Endodermal cell (in vitro differentiated cells): ENCODE results near the gene FLNC. TPM values are rescaled to one million over a fixed set of nuclear protein-coding genes. Genes with fewer than 3 reads are reported as not detected.

Source experiments
- DNase-seq: peaks from one replicate; pipeline ENCODE4 v3.0.0-alpha.2; 2017
- H3K27ac ChIP-seq: 2 replicates; pipeline ENCODE4 v1.5.1; 2013; ENCODE audit warnings: mild to moderate bottlenecking, low read depth, low read length, moderate library complexity
- H3K27me3 ChIP-seq: 2 replicates; pipeline ENCODE4 v1.6.1; 2013; ENCODE audit warnings: mild to moderate bottlenecking, low read length, moderate library complexity; ENCODE audit not compliant: insufficient read depth, control insufficient read depth, poor library complexity, severe bottlenecking
- H3K36me3 ChIP-seq: 2 replicates; pipeline ENCODE4 v1.7.0; 2013; ENCODE audit warnings: mild to moderate bottlenecking, low read length, moderate library complexity; ENCODE audit not compliant: control insufficient read depth, insufficient read depth
- H3K4me1 ChIP-seq: one replicate; pipeline ENCODE4 v1.7.0; 2013; ENCODE audit warnings: low read length; ENCODE audit not compliant: control insufficient read depth, insufficient read depth
- H3K4me3 ChIP-seq: 2 replicates; pipeline ENCODE4 v1.5.1; 2013; ENCODE audit warnings: mild to moderate bottlenecking, low read length, moderate library complexity
- H3K9ac ChIP-seq: 2 replicates; pipeline ENCODE4 v1.6.1; 2013; ENCODE audit warnings: mild to moderate bottlenecking, low read length, moderate library complexity; ENCODE audit not compliant: poor library complexity, severe bottlenecking; ENCODE audit errors: extremely low read depth
- H3K9me3 ChIP-seq: 2 replicates; pipeline ENCODE4 v1.6.1; 2013; ENCODE audit warnings: mild to moderate bottlenecking, low read length, moderate library complexity; ENCODE audit not compliant: control insufficient read depth
- H3K27ac Mint-ChIP-seq: 2 replicates; pipeline ENCODE4 v1.8.0; 2020; ENCODE audit warnings: mixed read lengths
- H3K27me3 Mint-ChIP-seq: 2 replicates; pipeline ENCODE4 v1.8.0; 2021; ENCODE audit warnings: mild to moderate bottlenecking, mixed read lengths; ENCODE audit not compliant: insufficient read depth
- H3K36me3 Mint-ChIP-seq: 2 replicates; pipeline ENCODE4 v1.8.0; 2020; ENCODE audit warnings: low read depth, mixed read lengths
- H3K4me1 Mint-ChIP-seq: 2 replicates; pipeline ENCODE4 v1.8.0; 2020; ENCODE audit warnings: mixed read lengths
- H3K4me3 Mint-ChIP-seq: 2 replicates; pipeline ENCODE4 v1.8.0; 2020; ENCODE audit warnings: mild to moderate bottlenecking, moderate library complexity, mixed read lengths
- H3K9me3 Mint-ChIP-seq: 2 replicates; pipeline ENCODE4 v1.8.0; 2020; ENCODE audit warnings: mild to moderate bottlenecking, mixed read lengths
- WGBS, 2 experiments: methylation state at CpG; one replicate each; pipeline versions ENCODE4 v1.1.5 to v1.1.7; 2013; ENCODE audit warnings: missing lambda C conversion rate in 2 of 2, mixed read lengths in 1 of 2; ENCODE audit not compliant: insufficient coverage in 1 of 2, insufficient read length in 1 of 2; 5-methylcytosine and 5-hydroxymethylcytosine counted together
- total RNA-seq, 2 donors: library from RNA; stranded (reverse); fragmentation: NEBNext Ultra II Directional in 1 of 2; extraction: Animal tissue kit (Norgen Biotek cat#: 25700) in 1 of 2; gene quantifications; 2 replicates in 1 of 2; 3 replicates in 1 of 2; pipeline ENCODE4 v1.2.1, GENCODE V29; 2021
- TF ChIP-seq, protein P1 (sequence below): fragments of 200-600 bp; sonication (generic); conservative IDR thresholded peaks from 2 replicates; pipeline ENCODE4 v1.5.0; 2021; ENCODE audit warnings: antibody characterized with exemption, mild to moderate bottlenecking

Gene FLNC
- total RNA-seq, 2 donors from 2014 or later, result 6.6 to 11.5 TPM

DNA sequence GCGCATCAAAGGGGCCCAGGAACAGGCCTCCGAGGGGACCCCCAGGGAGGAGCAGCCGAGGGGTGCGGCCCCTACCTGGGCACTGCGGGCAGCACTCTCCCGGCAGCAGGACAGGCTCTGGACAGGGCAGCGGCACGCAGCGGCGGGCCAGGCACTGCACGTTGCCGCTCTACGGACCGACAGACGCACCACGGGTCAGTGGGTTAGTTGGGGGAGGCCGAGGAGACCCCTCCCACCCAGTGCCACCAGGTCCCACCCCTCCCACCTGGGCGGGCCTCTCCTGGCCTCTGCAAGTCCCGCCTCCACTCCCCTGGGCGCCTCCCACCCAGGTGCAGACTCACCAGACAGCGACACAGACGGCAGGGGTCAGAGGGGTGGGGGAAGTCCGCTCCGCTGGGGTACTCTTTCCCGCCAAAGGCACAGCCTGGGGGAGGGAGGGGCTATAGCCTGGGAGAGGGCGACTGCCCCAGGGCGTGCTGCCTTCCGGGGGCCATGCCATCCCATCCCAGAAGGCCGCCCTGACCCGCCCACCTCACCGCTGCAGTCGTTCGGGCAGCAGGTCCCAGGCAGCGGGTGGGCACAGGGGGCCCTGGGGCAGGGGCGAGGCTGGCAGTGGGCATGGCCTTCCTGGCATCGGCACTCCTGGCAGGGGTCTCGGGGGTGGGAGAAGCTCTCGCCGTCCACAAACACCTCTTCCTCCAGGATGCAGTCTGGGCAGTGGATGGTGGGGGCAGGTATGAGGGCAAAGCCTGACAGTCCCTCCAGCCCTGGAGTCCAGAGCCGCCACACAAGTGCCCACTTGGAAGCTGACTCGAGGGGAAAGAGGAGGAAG lies 61.1 kb downstream of the FLNC start:
- 74 to 91% methylated on average over 14 to 38 of the region's 41 CpGs for WGBS, 2 experiments
- H3K4me1 Mint-ChIP-seq, result no peaks in the 10 kb centered on the region
- no peaks in the 10 kb centered on the region for H3K9me3 ChIP-seq
- H3K4me1 ChIP-seq, result no peaks in the 10 kb centered on the region
- DNase-seq, result peak; percentile 89
- H3K36me3 Mint-ChIP-seq, result peaks cover 4% of the 10 kb centered on the region
- peaks cover 9% of the 10 kb centered on the region for H3K27me3 Mint-ChIP-seq
- no peak overlapping the region for H3K9ac ChIP-seq
- H3K27ac Mint-ChIP-seq, result no peak overlapping the region
- H3K36me3 ChIP-seq, result no peaks in the 10 kb centered on the region
- TF ChIP-seq, protein P1, sequence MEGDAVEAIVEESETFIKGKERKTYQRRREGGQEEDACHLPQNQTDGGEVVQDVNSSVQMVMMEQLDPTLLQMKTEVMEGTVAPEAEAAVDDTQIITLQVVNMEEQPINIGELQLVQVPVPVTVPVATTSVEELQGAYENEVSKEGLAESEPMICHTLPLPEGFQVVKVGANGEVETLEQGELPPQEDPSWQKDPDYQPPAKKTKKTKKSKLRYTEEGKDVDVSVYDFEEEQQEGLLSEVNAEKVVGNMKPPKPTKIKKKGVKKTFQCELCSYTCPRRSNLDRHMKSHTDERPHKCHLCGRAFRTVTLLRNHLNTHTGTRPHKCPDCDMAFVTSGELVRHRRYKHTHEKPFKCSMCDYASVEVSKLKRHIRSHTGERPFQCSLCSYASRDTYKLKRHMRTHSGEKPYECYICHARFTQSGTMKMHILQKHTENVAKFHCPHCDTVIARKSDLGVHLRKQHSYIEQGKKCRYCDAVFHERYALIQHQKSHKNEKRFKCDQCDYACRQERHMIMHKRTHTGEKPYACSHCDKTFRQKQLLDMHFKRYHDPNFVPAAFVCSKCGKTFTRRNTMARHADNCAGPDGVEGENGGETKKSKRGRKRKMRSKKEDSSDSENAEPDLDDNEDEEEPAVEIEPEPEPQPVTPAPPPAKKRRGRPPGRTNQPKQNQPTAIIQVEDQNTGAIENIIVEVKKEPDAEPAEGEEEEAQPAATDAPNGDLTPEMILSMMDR, result peak; percentile 11
- no peak overlapping the region for H3K27ac ChIP-seq
- peak overlapping the region; percentile 12 for H3K4me3 Mint-ChIP-seq
- H3K27me3 ChIP-seq, result no peaks in the 10 kb centered on the region
- H3K4me3 ChIP-seq, result no peak overlapping the region
- H3K9me3 Mint-ChIP-seq, result no peaks in the 10 kb centered on the region

DNA sequence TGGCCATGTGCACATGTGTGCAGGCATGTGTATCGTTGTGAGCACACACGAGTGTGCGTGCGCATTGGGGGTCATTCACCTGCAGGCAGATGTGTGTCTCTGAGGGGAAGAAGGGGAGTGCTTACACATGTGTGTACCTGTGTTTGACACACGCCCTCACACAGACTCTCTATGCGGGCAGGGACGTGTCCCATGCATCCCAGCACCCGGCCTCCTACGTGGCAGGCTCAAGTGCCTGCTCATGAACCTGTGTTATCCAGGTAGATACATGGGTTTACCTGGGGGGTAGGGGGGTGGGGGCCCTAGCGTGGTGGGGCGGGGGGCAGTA lies 61.7 kb downstream of the FLNC start:
- H3K4me3 ChIP-seq, result no peak overlapping the region
- no peak for DNase-seq
- Mint-ChIP-seq H3K9me3 (no peaks in the 10 kb centered on the region), H3K27me3 (peaks cover 9% of the 10 kb centered on the region), H3K4me3 (peak overlapping the region; percentile 12), H3K4me1 (no peaks in the 10 kb centered on the region), H3K36me3 (peaks cover 7% of the 10 kb centered on the region), H3K27ac (no peak overlapping the region)
- WGBS, 2 experiments, result 94 to 95% methylated on average over 7 to 9 of the region's 11 CpGs
- H3K36me3 ChIP-seq, result no peaks in the 10 kb centered on the region
- no peak overlapping the region for H3K27ac ChIP-seq
- no peaks in the 10 kb centered on the region for H3K9me3 ChIP-seq
- TF ChIP-seq, protein P1, result no peak
- no peaks in the 10 kb centered on the region for H3K27me3 ChIP-seq
- H3K4me1 ChIP-seq, result no peaks in the 10 kb centered on the region
- H3K9ac ChIP-seq, result no peak overlapping the region

DNA sequence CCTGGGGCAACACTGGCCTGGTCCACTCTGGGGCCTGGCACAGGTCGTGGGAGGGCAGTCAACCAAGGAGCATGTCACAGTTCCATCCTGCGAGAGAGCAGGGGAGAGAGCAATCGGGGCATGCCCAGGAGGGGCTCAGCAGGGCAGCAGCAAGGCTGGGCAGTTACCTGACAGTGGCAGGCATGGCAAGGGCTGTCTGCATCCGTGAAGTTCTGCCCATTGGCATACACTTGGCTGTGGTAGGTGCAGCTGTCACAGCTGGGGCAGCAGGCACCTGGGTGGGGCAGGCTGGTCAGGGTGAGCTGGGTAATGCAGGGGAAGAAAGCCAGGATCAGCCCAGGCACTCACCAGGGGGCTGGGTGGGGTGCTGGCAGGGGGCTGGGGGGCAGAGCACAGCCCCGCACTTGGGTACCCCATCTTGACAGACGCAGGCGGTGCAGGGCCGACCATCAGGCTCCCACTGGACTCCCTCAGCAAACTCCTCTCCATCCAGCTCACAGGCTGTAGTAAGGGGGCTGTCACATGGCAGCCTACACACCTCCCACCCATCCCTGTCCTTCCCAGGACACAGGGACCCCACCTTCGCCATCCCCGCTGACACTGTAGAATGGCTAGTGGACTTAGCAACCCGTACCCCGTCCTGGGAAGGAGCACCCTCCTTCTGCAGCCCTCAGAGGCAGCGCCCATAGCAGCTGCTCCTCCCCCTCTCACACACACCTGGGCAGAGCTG lies 62.5 kb downstream of the FLNC start:
- Histone ChIP-seq H3K4me3 (no peak overlapping the region), H3K4me1 (no peaks in the 10 kb centered on the region), H3K27me3 (no peaks in the 10 kb centered on the region), H3K9ac (no peak overlapping the region), H3K27ac (no peak overlapping the region), H3K9me3 (no peaks in the 10 kb centered on the region), H3K36me3 (peaks cover 2% of the 10 kb centered on the region)
- 89 to 93% methylated on average over 7 to 13 of the region's 13 CpGs for WGBS, 2 experiments
- Mint-ChIP-seq H3K36me3 (peaks cover 11% of the 10 kb centered on the region), H3K4me3 (no peak overlapping the region), H3K9me3 (no peaks in the 10 kb centered on the region), H3K27me3 (peaks cover 9% of the 10 kb centered on the region), H3K4me1 (no peaks in the 10 kb centered on the region), H3K27ac (no peak overlapping the region)
- no peak for DNase-seq
- TF ChIP-seq, protein P1, result no peak
